Activated CD4-positive, alpha-beta T cell treated with anti-CD3 and anti-CD28 coated beads, Interleukin-2, amount 50 U/mL, for 16 hours (primary cell): ENCODE data around the gene MRAS.
A peak's percentile ranks its signal among the peaks of the same experiment; 100 is the strongest.
"Not testable (repeated sequence)": the region's sequence is repeated elsewhere in the genome, so short reads cannot be mapped to it uniquely, and the experiment has no call there.

ENCODE experiments used
- DNase-seq: peaks from one replicate; pipeline ENCODE4 v3.0.0-alpha.2; 2020

The MRAS gene

GRCh38 chr3:138367911-138368310 is 19.5 kb downstream of the MRAS start:
- DNase-seq: no peak

GRCh38 chr3:138369151-138369900 is 20.9 kb downstream of the MRAS start:
- DNase-seq: no peak

- DNase-seq: no peak
Measured at GRCh38 chr3:138370321-138370720, 21.9 kb downstream of the MRAS start.

- peak; percentile 42 for DNase-seq
Measured at GRCh38 chr3:138371070-138371965, 22.9 kb downstream of the MRAS start.

GRCh38 chr3:138373087-138373735 is 24.8 kb downstream of the MRAS start:
- DNase-seq: no peak

- DNase-seq: no peak
Measured at GRCh38 chr3:138373736-138374094, 25.3 kb downstream of the MRAS start.

- no peak for DNase-seq
Measured at GRCh38 chr3:138374573-138375134, 26.3 kb downstream of the MRAS start.

GRCh38 chr3:138375447-138375846 is 27.1 kb downstream of the MRAS start:
- no peak for DNase-seq

GRCh38 chr3:138376663-138377062 is 28.3 kb downstream of the MRAS start:
- no peak for DNase-seq

GRCh38 chr3:138377212-138377611 is 28.8 kb downstream of the MRAS start:
- not testable (repeated sequence) for DNase-seq

- no peak for DNase-seq
Measured at GRCh38 chr3:138377804-138378203, 29.4 kb downstream of the MRAS start.

GRCh38 chr3:138378331-138378730 is 30.0 kb downstream of the MRAS start:
- no peak for DNase-seq

GRCh38 chr3:138378990-138379389 is 30.6 kb downstream of the MRAS start:
- no peak for DNase-seq

GRCh38 chr3:138381413-138381901 is 33.1 kb downstream of the MRAS start:
- no peak for DNase-seq

- no peak for DNase-seq
Measured at GRCh38 chr3:138381950-138382715, 33.8 kb downstream of the MRAS start.

- DNase-seq: no peak
Measured at GRCh38 chr3:138383715-138384465, 35.5 kb downstream of the MRAS start.

GRCh38 chr3:138384531-138384930 is 36.2 kb downstream of the MRAS start:
- DNase-seq: no peak

- DNase-seq: no peak
Measured at GRCh38 chr3:138384976-138385375, 36.6 kb downstream of the MRAS start.

- peak; percentile 23 for DNase-seq
Measured at GRCh38 chr3:138389144-138389601, 40.8 kb downstream of the MRAS start.

GRCh38 chr3:138389841-138390581 is 41.6 kb downstream of the MRAS start:
- no peak for DNase-seq

GRCh38 chr3:138390582-138390932 is 42.2 kb downstream of the MRAS start:
- no peak for DNase-seq
